Stromal cell of bone marrow (primary cell): Measurements from ENCODE around the gene LRIG1.

Source experiments
- DNase-seq: peaks from one replicate; pipeline ENCODE4 v3.0.0-alpha.2; 2012; ENCODE audit warnings: low read depth

Gene LRIG1

DNA sequence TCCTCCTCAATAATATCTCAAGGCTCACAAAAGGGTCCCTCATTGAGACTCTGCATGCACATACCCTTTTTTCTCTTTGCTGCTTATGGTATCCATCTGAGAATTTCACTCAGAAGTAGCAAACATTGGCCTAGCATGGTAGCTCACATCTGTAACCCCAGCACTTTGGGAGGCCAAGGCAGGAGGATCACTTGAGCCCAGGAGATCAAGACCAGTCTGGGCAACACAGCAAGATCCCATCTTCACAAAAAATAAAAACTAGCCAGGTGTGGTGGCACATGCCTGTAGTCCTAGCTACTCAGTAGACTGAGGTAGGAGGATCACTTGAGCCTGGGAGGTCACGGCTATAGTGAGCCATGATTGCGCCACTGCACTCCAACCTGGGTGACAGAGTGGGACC is 11.7 kb downstream of the LRIG1 start:
- no peak for DNase-seq

DNA sequence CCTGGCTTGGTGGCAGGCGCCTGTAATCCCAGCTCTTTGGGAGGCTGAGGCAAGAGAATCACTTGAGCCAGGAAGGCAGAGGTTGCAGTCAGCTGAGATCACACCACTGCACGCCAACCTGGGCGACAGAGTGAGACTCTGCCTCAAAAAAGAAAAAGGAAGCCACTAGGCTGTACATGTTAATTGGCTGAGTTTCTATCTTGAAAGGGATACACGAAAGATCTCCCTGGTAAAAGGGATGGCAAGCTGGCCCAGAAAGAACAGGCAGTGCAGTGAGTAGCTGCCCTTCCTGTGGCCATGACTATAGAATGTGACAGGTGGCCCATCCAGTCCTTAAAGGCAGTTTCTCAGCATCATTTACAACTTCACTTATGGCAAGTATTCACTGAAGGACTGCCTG is 12.3 kb downstream of the LRIG1 start:
- no peak for DNase-seq

- DNase-seq, result no peak
Measured at GRCh38 chr3:66487465-66487864, 13.4 kb downstream of the LRIG1 start.

DNA sequence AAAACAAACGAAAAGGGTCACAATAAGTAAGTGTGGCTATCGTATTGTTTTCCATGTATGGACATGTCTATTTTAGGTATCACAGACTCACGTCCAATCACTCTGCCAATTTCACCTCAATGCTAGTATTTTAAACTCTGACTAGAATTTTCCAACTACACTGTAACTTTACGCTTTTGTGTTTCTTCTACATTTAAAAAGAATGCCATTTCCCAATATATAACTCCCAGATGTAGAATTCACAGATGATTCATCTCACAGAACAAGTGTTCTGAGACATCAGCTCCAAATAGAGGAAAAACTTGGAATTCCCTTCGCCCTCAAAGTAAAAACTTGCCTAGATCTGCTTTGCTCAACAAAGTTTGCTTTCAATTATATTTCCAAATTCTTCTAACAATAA is 14.2 kb downstream of the LRIG1 start:
- DNase-seq, result peak; percentile 76

GRCh38 chr3:66486202-66486601 is 14.6 kb downstream of the LRIG1 start:
- DNase-seq, result no peak

DNA sequence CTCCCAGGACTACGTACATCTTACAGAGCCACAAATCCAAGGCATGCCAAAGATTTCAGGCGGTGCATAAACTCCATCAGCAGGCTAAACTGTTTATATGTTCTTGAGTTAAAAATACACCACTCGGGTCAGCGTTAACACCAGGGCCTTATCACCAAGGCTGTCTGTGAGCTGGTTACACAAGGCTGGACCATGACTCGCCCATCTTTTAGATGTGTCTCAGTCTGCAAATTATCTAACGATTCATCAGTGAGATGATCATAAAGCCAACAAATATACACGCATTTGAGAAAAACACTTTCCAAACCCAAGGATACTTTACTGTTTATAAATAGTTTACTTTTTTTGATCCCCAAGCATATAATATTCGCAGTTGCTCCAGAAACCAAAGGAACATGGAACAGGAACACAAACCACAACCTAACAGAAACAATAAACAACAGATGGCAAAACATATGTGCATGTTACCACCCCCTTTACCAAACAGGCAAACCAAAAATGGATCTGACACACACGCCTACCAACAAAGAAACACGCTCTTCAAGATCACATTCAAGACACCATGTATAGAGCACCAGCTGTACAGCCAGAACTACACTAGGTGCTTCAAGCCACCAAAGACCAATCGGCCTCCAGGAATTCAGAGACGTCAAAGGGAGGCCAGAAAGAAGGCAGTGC is 15.4 kb downstream of the LRIG1 start:
- no peak for DNase-seq

DNA sequence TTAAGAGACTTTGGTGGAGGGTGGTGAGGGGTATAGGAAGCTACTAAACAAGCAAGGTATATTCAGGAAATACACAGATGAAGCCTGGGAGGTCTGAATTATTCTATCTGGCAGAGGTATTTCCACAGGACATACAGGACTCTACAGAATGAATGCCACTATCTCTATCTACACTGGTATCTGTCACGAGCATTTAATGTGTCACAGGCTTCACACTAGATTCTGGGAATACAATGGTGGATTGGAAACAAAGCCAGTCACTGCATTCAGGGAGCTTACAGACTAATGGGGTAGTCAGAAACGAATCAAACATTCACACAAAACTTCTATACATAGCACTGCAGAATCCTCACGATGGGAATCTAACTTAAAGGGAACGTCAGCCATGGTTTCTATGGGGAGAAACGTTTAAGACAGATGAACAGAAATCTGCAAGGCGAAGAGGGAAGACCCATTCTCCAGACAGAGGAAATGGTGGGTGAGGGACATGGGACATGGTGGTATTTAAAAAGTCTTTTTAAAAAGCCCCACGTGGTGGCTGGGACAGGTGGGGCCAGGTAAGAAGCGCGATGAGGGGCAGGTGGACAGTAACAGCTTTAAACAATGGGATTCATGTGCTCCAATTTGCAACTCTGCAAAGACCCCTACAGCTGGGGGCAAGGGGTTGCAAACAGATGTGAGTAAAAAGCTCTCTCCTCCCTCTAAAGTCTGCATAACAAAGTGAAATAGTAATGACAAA is 16.5 kb downstream of the LRIG1 start:
- no peak for DNase-seq

DNA sequence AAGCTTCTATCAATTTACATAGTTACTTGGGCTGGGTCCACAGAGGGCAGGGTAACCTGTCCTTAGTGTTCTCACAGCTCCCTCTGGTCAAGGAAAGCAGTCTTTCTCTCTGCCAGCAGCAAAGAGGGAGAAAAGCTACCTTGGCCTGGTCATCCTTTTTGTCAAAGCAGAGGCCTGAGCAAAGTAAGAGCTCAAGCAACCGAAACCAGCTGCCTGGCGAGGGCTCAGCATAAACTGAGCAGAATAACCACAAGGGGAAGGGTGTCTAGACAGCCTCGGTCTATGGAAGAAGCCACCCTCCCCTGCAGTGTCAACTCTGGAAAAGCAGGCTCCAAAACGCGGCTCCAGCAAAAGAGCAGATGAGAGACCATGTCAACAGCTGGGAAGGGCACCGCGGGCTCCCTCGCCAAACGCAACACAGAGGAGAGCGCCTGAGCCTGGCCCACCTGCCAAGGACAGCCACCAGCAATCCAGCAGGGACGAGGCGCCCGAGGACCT is 17.4 kb downstream of the LRIG1 start:
- no peak for DNase-seq

DNA sequence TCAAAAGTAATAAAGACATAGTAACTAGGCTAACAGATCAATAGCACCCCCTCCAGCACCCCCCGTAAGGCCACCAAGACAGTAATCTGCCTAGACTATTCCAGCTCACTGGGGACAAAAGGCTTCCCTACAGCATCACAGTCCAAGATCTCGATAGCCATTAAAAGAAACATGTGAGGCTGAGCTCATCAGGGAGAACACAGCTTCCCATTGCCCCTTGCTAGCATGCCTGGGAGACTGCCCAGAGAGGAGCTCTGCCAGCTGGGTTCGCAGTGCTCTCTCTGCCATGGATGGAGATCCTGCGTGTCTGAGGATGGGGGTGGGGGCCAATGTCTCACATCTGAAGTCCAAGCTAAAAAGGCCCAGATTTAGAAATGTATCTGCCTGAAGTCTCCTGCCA is 17.8 kb downstream of the LRIG1 start:
- peak; percentile 76 for DNase-seq

DNA sequence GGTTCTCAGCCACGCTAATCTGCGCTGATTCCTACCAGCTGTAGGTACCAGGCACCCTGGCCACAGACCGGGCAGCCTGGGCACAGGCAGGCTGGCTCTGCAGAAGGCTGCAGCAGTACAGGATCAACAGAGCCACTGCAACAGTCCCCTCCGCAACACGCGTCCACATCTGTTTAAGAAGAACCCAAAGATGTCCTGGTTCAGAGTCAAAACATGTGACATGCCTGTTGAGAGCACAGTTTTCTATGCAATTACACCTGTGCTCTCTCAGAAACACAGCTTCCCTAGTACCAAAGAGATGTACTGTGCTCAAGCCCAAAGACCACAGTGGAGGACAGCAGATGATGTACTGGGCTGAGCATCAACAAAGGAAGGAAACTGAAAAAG is 18.8 kb downstream of the LRIG1 start:
- no peak for DNase-seq

- no peak for DNase-seq
Measured at GRCh38 chr3:66481071-66482017, 19.5 kb downstream of the LRIG1 start.

DNA sequence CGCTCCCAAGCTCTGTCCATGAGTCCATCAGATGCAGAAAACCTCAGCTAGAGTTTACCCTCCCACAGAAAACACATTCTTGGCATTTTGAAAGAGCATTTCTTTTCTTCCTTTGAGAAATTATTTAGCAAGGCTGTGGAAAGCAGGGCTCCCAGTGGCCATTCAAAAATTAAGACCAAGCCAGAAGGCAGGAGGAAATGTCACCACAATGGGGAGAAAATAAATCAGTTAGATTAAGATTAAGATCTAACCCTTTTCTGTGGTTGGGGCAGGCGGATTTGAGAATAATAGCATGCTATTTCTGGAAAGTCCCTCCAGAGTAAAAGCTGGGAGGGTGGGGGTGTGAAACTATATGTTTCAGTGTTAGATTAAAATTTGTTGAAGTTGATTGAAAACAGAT is 20.2 kb downstream of the LRIG1 start:
- no peak for DNase-seq

DNA sequence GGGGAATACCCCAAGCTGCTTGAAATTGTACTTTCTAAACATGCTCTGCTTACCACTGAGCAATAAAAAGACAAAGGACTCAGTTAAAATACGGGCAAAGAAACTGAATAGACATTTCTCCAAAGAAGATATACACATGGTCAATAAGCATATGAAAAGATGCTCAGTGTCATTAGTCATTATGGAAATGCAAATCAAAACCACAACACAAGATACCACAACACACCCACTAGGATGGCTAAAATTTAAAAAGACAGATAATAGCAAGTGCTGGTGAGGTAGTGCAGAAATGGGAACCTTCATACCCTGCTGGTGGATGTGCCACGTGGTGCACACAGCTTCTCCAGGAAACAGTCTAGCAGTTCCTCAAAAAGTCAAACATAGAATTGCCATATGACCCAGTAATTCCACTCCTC is 21.3 kb downstream of the LRIG1 start:
- no peak for DNase-seq

- DNase-seq, result no peak
Measured at GRCh38 chr3:66478960-66479359, 21.9 kb downstream of the LRIG1 start.

GRCh38 chr3:66477856-66478255 is 23.0 kb downstream of the LRIG1 start:
- DNase-seq, result no peak

- no peak for DNase-seq
Measured at GRCh38 chr3:66476852-66477381, 23.9 kb downstream of the LRIG1 start.

GRCh38 chr3:66475386-66476020 is 25.3 kb downstream of the LRIG1 start:
- DNase-seq, result no peak

DNA sequence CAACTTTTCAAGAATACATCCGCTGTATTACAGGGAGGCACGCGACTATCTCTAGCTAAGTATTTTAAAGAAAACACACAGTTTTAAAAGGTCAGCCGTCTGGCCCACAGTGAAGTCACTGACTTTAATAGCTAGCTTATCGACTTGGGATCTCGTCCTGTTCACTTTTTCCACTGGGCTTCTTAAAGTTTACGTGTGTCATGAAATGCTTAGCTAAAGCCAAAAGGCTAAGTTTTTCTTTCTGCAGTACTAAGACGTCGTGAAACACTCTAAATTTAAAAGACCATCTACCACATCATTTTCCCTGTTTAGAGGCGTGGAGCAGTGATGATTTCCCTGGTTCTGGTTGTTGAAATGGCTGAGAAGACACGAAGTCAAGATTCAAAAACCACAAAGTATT is 27.1 kb downstream of the LRIG1 start:
- DNase-seq, result no peak

GRCh38 chr3:66473181-66473580 is 27.6 kb downstream of the LRIG1 start:
- no peak for DNase-seq

DNA sequence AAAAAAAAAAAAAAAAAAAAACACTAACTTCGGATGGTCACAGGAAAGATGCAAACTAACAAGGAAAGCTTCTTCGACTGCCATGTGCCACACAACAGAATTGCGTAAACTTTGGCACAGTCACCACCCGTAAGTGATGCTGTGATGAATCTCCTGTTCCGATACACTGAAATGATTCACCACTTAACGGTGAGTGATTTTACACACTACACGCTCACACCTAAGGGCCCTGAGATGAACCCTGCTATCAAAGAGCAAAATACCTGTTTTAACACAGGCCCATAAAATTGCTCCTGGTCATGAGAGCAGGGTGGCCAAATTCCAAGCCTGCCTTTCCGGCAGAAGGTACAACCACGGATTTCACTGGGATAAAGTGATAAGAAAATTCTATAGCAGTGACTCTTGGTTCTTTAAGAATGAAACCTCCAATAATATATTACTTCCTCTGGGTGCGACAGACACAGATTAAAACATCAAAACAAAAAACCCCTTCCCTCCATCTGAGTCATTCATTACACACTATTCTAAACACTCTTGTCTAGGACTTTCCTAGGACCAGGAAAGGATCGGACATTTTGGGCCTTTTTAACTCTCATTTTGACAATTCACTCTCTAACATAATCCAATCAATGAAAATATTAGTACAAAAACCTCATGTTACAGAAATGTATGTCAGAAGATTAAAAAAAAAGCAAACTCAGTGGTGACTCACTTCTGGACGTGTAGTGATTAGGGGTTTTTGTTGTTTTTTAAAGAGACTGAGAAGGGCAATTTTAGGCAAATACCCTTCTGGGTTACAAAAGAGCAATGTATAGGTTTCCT is 28.3 kb downstream of the LRIG1 start:
- no peak for DNase-seq
